Tibial nerve (tissue), 4 donors: ENCODE results near the gene SPRR5. TPM values are rescaled to one million over a fixed set of nuclear protein-coding genes. Genes with fewer than 3 reads are reported as not detected.

Experiments
- DNase-seq, 2 donors: peaks; one replicate each; pipeline ENCODE4 v3.0.0-alpha.2; 2019; ENCODE audit warnings: low spot score in 2 of 2
- H3K27ac ChIP-seq, 4 donors: fragments of 200-600 bp; sonication (generic) in 3 of 4; one replicate each; pipeline ENCODE4 v1.5.1; 2017 to 2019; ENCODE audit warnings: mild to moderate bottlenecking in 1 of 4
- H3K27me3 ChIP-seq, 2 donors: fragments of 200-600 bp; sonication (generic) in 1 of 2; one replicate each; pipeline versions ENCODE4 v1.5.1 to v1.6.0; 2017 to 2019
- H3K36me3 ChIP-seq, 3 donors: fragments of 200-600 bp; sonication (generic); one replicate each; pipeline ENCODE4 v1.5.1; 2018 to 2019
- H3K4me1 ChIP-seq, 4 donors: fragments of 200-600 bp; sonication (generic) in 3 of 4; one replicate each; pipeline ENCODE4 v1.5.1; 2017 to 2019
- H3K4me3 ChIP-seq, 4 donors: fragments of 200-600 bp; sonication (generic) in 3 of 4; one replicate each; pipeline ENCODE4 v1.5.1; 2017 to 2019; ENCODE audit warnings: mild to moderate bottlenecking in 1 of 4, moderate library complexity in 1 of 4
- H3K9me3 ChIP-seq, 4 donors: fragments of 200-600 bp; sonication (generic) in 3 of 4; one replicate each; pipeline ENCODE4 v1.5.1; 2017 to 2019
- CTCF ChIP-seq, 5 experiments: fragments of 200-600 bp in 3 of 5; fragments of 450-650 bp in 2 of 5; sonication (generic) in 3 of 5; IDR thresholded peaks; one replicate each; pipeline ENCODE4 v1.5.1; 2016 to 2019; ENCODE audit warnings: antibody characterized with exemption in 5 of 5, mild to moderate bottlenecking in 3 of 5, moderate library complexity in 2 of 5
- EP300 ChIP-seq, 2 donors: sonication (generic); formaldehyde crosslinking; IDR thresholded peaks; one replicate each; pipeline ENCODE4 v1.6.1; 2017; ENCODE audit warnings: antibody characterized with exemption in 2 of 2, mild to moderate bottlenecking in 1 of 2
- POLR2A ChIP-seq, 2 donors: fragments of 450-650 bp; IDR thresholded peaks; one replicate each; pipeline ENCODE4 v1.6.1; 2017; ENCODE audit warnings: antibody characterized with exemption in 2 of 2, mild to moderate bottlenecking in 2 of 2, moderate library complexity in 2 of 2
- WGBS, 2 donors: methylation state at CpG; one replicate each; pipeline ENCODE4 v1.1.5; 2018; 5-methylcytosine and 5-hydroxymethylcytosine counted together
- small RNA-seq: library from RNA; depleted of rRNA; stranded (forward); fragments of <200 nt; gene quantifications from one replicate; pipeline ENCODE3, GENCODE V24; 2016
- total RNA-seq, 4 donors: library from RNA; depleted of rRNA; stranded (reverse); fragments of >200 nt; gene quantifications; one replicate each; pipeline ENCODE4 v1.1.0, GENCODE V29; 2016

SPRR5 gene
- total RNA-seq, 4 donors from 2014 or later = not detected

GRCh38 chr1:152998476-152998875 is 51.5 kb downstream of the SPRR5 start:
- Histone ChIP-seq H3K27ac (no peak overlapping the region), H3K4me3 (no peak overlapping the region), H3K36me3 (no peaks in the 10 kb centered on the region), H3K4me1 (no peaks in the 10 kb centered on the region), H3K27me3 (no peaks in the 10 kb centered on the region), H3K9me3 (peaks cover 0 to 11% (median 0%) of the 10 kb centered on the region in 4 donors)
- 80 to 96% methylated on average over 4 of the region's 4 CpGs for WGBS, 2 donors
- DNase-seq = no peak
- TF ChIP-seq POLR2A (IDR thresholded peaks at IDR 0.05) (no peak), CTCF (IDR thresholded peaks at IDR 0.05) (no peak), EP300 (IDR thresholded peaks at IDR 0.05) (no peak)

Small RNA genes within 50 kb of the gene (small RNA-seq; reads per million reads assigned to genes)
- not detected for gene SPRR1A

Other genes starting within 250 kb of the SPRR5 start
- not detected for gene LCE2A, start 248.9 kb upstream of the SPRR5 start, total RNA-seq
- not detected for gene LCE4A, start 239.0 kb upstream of the SPRR5 start, total RNA-seq
- not detected for gene KPRP, start 189.2 kb upstream of the SPRR5 start, total RNA-seq
- not detected for gene LCE1F, start 172.1 kb upstream of the SPRR5 start, total RNA-seq
- gene LCE1E, start 160.9 kb upstream of the SPRR5 start, total RNA-seq = not detected
- gene LCE1D, start 150.5 kb upstream of the SPRR5 start, total RNA-seq = not detected
- gene LCE1C, start 140.6 kb upstream of the SPRR5 start, total RNA-seq = not detected
- gene LCE1B, start 135.2 kb upstream of the SPRR5 start, total RNA-seq = not detected
- not detected for gene LCE1A, start 119.7 kb upstream of the SPRR5 start, total RNA-seq
- gene LCE6A, start 104.3 kb upstream of the SPRR5 start, total RNA-seq = not detected
- gene LCE7A, start 87.2 kb upstream of the SPRR5 start, total RNA-seq = not detected
- gene SMCP, start 68.9 kb upstream of the SPRR5 start, total RNA-seq = not detected
- not detected for gene IVL, start 38.7 kb upstream of the SPRR5 start, total RNA-seq
- not detected for gene SPRR4, start 23.4 kb downstream of the SPRR5 start, total RNA-seq
- gene SPRR1A, start 36.9 kb downstream of the SPRR5 start, total RNA-seq = not detected
- gene SPRR3, start 54.5 kb downstream of the SPRR5 start, total RNA-seq = not detected
- not detected for gene SPRR1B, start 84.0 kb downstream of the SPRR5 start, total RNA-seq
- not detected for gene SPRR2D, start 93.9 kb downstream of the SPRR5 start, total RNA-seq
- not detected for gene SPRR2A, start 110.3 kb downstream of the SPRR5 start, total RNA-seq
- not detected for gene SPRR2B, start 124.4 kb downstream of the SPRR5 start, total RNA-seq
- not detected for gene SPRR2E, start 147.3 kb downstream of the SPRR5 start, total RNA-seq
- not detected for gene SPRR2F, start 166.3 kb downstream of the SPRR5 start, total RNA-seq
- gene SPRR2G, start 203.7 kb downstream of the SPRR5 start, total RNA-seq = not detected